GM19372 (cell line): ENCODE measurements around the gene OR10V1.
"Not testable (repeated sequence)": the region's sequence is repeated elsewhere in the genome, so short reads cannot be mapped to it uniquely, and the experiment has no call there.

Source experiments
- ATAC-seq: cut with Tn5 transposase; IDR thresholded peaks from one replicate; pipeline ENCODE4 v1.9.1; 2021; ENCODE audit warnings: mild to moderate bottlenecking, low read depth, moderate library complexity; ENCODE audit not compliant: unreplicated experiment

Gene OR10V1

DNA sequence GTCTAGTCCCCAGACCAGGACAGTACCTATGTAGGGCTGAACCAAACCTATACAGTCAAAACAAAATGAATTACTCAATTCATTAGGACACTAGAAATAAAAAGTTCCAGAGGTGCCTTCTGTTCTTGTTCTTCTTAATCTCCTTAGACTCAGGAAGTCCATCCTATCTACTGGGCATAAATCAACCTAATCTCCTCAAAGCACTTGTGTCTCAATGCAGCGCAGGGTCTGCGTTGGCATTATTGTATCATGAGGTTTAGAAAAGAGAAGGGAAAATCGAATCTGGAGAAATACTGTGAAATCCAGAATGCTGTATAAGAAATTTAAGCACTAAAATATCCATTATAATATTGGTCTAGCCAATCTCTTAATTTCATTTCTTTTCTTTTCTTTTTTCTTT is 2.4 kb upstream of the OR10V1 start:
- no peak for ATAC-seq

DNA sequence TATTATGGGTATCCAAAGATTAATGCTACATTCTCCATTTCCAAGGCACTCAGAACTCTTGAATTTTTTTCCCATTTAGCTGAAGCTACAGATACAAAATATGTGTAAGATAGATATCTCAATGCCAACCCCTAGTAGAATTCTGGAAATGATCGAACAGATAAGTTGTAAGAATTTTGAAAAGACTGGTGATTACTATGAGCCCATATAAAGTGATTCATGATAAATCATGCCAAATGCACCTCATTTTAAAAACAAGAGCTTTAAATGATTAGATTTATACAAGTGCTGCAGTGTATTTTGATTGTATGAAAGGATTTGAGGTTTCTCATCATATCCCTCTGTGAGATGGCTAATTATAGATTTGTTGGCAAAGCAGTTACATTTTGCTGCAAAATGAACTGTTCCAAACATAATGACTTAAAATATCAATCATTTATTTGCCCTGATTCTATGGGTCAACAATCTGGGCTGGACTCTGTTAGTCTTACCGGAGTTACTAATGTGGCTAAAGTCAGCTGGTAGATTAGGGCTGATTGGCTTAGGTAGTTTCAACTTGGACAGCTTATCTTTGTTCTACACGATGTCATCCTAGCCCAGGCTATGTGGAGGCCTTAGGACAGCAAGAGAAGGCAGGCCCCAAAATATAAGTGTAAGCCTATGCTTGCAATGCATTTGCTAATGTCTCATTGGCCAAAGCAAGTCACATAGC is 3.4 kb downstream of the OR10V1 start:
- no peak for ATAC-seq

DNA sequence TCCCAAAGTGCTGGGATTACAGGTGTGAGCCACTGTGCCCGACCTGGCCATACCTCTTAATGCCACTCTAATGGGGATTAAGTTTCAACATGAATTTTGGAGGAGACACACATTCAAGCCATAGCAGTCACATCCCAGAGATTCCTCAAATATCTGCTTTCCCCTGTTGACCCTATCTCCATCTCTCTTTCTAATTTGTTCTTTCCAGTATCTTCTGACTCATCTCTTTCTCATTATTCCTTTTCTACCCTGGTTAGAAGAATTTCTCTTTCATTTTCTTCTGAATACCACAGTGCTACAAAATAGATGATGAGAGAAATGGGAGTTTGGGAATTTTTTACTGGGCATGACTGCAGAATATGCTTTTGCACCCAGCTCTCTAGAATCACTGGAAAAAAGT is 5.1 kb downstream of the OR10V1 start:
- no peak for ATAC-seq

DNA sequence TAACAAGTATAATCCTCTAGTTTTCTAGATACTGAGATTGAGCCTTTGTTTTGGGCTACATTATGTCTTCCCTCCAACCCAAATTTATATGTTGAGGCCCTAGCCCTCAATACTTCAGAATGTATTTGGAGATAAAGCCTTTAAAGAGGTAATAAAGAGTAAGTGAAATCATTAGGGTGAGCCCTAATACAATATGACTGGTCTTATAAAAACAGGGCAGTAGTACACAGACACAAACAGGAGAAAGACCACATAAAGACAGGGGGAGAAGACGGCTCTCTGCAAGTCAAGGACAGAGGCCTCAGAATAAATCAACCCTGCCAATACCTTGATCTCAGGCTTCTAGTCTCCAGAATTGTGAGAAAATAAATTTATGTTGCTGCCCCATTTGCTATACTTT is 6.3 kb downstream of the OR10V1 start:
- ATAC-seq, result no peak

DNA sequence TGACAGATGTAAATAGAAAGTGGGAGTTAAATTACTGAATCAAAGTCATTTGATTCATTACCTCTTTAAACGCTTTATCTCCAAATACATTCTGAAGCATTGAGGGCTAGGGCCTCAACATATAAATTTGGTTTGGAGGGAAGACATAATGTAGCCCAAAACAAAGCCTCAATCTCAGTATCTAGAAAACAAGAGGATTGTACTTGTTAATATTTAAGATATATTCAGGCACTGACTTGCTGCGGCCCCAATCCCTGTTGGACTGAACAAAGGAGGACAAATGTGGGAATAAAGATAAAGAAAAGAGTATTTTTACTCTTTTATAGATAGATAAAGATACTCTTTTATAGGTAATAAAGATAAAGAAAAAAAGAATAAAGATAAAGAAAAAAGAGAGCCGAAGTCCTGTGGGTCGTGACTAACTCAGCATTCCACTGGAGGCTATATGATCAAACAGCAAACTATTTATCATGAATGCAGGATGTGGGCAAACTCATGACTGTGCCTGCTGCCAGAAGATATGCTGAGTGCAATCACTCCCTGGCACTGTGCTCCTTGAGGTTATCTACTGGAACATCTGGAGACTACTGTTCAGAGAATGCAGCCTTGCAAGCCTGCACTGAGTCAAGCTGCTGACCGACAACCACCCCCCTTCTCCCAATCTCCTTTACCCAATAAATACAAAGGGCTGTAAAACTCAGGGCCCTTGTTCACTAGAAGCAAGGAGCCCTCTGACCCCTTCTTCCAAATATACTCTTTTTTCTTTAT is 6.9 kb downstream of the OR10V1 start:
- no peak for ATAC-seq

DNA sequence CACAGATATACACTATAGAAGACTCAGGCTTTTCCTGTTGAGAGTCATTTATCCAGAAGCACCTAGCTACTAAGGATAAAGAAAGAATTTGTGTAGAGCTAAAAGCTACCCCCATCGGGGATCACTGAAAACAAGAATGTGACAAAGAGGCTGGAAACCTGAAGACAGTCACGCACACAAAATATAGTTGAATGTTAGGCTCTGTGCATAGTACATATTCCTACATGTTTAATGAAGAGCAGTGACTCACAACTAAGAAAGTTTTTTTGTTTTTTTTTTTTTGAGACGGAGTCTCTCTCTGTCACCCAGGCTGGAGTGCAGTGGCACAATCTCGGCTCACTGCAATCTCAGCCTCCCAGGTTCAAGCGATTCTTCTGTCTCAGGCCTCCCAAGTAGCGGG is 8.4 kb downstream of the OR10V1 start:
- no peak for ATAC-seq

DNA sequence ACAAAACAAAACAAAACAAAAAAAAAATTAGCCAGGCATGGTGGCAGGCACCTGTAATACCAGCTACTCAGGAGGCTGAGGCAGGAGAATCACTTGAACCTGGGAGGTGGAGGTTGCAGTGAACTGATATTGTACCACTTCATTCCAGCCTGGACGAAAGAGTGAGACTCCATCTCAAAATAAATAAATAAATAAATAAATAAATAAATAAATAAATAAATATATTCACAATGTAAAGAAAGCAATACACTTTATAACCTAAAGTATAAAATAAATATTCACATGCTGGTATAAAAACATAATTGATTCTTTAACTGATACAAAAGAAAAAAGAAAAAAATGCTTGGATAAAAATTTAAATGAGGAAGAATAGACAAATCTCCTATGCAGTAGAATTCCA is 10.1 kb downstream of the OR10V1 start:
- ATAC-seq, result not testable (repeated sequence)

DNA sequence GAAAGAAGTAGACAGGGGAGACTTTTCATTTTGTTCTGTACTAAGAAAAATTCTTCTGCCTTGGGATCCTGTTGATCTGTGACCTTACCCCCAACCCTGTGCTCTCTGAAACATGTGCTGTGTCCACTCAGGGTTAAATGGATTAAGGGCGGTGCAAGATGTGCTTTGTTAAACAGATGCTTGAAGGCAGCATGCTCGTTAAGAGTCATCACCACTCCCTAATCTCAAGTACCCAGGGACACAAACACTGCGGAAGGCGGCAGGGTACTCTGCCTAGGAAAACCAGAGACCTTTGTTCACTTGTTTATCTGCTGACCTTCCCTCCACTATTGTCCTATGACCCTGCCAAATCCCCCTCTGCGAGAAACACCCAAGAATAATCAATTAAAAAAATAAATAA is 13.5 kb downstream of the OR10V1 start:
- ATAC-seq, result not testable (repeated sequence)

DNA sequence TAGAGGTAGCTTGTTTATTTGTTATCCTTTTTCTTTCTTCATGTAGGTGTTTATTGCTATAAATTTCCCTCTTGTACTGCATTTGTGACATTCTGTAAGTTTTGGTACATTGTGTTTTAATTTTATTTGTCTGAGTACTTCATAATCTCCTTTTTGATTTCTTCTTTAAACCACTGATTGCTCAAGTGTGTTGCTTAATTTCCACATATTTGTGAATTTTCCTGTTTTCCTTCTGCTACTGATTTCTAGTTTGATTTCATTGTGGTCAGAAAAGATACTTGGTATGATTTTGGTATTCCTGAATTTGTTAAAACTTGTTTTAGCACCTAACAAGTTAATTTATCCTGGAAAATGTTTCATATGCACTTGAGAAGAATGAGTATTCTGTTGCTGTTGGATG is 15.1 kb downstream of the OR10V1 start:
- ATAC-seq, result no peak

DNA sequence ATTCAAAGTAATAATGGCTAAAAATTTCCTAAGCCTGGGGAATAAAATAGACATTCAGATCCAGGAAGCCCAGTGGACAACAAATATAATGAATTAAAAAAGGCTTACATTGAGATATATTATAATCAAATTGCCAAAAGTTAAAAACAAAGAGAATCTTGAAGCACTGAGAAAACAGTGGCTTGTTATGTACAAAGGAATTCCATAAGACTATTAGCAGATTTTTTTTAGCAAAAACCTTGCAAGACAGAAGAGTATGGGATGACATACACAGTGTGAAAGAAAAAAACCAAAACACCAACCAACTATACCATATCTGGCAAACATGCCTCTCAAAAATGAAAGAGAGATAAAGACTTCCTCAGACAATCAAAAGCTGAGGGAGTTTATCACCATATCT is 20.7 kb downstream of the OR10V1 start:
- no peak for ATAC-seq

DNA sequence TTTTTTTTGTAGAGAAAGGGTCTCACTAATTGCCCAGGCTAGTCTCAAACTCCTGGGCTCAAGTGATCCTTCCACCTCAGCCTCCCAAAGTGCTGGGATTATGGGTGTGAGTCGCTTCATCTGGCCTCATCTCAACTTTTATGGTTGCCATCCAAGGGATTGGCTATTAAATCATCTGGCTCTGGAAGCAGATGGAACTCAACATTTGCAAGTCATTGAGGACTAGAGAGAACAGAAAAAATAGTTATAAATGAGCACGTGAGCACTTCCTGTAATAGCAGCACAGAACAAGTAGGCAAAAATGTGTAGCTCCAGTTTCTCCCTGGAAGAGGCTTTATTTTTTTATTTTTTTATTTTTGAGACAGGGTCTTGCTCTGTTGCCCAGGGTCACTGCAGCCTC is 22.5 kb downstream of the OR10V1 start:
- no peak for ATAC-seq

DNA sequence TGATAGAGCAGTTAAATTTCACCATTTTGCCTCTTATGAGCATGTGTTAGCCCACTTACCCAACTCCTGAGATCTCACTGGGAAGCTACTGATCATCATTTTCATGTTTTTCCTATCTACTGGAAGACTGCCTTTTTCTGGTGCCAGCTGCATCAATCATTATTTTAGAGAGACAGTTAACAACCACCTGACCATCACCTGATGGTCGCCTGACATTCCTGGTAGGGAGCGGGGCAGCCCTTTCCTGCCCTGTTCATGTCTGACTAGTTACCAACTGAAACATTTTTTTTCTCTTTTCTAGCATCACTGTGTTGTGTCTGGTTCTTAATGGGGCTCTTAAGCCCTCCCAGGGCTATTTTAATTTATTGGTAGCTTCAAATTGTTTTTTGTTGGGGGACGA is 24.6 kb downstream of the OR10V1 start:
- no peak for ATAC-seq

DNA sequence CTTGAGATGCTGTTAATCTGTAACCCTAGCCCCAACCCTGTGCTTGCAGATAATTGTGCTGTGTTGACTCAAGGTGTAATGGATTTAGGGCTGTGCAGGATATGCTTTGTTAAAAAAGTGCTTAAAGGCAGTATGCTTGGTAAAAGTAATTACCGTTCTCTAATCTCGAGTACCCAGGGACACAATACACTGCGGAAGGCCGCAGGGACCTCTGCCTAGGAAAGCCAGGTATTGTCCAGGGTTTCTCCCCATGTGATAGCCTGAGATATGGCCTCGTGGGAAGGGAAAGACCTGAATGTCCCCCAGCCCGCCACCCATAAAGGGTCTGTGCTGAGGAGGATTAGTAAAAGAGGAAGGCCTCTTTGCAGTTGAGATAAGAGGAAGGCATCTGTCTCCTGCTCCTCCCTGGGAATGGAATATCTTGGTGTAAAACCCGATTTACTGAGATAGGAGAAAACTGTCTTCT is 32.4 kb downstream of the OR10V1 start:
- ATAC-seq, result not testable (repeated sequence)

DNA sequence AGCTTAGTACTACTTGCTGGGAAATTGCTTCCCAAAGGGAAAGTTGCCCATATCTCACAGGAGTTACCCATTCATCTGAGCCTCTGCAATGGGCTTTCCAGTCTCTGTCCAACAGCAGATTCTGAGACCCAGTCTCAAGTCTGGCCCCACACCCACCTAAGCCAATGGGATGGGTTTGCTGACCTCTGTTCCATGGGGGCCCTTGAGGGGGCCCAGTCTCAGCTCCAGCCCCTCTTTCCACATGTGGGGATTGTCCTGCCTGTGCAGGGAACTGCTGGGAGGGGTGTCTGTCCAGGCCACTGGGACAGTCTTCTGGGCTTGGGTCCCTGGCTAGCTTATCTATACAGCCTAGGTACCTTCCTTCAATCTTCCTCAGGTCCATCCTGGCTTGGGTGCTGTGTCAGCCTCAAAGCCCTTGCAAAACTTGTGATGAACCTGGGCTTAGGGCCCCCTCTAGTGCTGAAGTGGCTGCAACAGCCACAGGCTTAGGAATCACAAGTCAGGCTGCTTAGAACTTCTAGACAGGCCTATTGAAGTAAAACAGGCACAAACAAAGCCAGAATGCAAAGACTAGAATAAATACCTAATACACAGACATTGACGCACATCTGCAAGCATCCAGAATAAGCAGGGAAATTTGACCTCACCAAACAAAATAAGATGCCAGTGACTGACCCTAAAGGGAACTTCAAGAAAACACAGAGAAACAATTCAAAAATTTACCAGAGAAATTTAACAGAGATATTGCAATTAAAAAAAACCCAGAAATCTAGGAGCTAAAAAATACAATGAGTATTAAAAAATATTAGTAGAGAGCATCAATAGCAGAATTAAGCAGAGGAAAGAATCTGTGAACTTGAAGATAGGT is 33.1 kb downstream of the OR10V1 start:
- ATAC-seq, result peak; percentile 92

DNA sequence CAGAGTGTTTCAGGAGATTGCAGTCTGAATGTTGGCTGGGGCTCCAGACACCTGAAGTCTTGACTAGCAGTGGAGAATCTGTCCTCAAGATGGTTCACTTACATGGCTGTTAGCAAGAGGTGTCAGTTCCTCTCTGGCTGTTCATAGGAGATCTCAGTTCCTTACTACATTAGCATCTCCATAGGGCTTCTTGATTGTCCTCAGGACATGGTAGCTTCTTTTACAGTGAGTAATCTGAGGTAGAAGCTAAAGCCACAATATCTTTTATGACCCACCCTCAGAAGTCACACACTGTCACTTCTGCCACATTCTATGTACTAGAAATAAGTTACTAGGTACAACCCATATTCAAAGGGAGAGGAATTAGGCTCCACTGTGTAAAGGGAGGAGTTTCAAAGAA is 34.3 kb downstream of the OR10V1 start:
- no peak for ATAC-seq

DNA sequence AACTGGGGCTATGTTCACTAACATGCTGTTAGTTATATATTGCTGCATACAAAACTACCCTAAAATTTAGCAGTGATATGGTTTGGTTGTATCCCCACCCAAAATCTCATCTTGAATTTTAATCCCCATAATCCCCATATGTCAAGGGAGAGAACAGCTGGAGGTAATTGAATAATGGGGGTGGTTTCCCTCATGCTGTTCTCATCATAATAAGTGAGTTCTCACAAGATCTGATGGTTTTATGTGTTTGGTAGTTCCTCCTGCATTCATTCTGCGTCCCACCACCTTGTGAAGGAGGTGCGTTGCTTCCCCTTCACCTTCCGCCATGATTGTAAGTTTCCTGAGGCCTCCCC is 34.9 kb downstream of the OR10V1 start:
- ATAC-seq, result no peak

DNA sequence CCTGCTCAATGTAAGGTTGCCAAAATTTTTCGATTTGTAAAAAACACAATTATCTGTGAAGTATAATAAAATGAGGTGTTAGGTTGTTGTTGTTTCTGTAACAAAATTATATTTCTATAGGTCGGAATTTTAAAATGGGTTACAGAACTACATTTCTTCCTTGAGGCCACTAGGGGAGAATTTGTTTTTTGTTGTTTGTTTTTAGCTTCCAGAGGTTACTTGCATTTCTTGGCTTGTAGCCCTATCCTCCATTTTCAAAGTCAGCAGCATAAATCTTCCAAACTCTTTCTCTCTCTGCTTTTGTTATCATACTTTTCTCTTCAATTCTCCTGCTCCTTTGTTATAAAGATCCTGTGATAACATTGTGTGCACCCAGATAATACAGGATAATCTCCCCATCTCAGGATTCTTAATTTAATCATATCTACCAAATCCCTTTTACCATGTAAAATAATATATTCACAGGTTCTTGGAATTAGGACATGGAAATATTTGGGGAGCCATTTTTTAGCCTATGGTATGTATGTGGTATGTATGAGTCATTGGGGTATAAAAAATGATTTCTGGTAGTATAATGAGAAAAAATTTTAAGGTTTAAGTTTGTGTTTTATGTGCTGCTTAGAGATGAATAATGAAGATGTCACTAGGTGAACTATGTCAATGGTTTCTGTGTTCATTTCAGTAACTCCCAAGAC is 35.4 kb downstream of the OR10V1 start:
- no peak for ATAC-seq

DNA sequence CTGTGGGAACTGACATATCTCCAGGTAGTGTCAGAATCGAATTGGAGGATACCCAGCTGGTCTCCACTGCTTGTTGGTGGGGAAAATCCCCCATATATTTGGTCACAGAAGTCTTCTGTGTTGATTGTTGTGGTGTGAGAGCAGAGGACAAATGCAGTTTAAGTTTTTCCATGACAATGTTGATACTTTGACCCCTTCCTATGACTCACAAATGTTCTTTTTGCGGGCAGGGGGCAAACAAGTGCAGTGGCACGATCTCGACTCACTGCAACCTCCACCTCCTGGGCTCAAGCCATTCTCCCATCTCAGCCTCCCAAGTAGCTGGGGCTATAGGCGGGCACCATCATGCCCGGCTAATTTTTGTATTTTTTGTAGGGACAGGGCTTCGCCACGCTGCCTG is 37.4 kb downstream of the OR10V1 start:
- no peak for ATAC-seq

DNA sequence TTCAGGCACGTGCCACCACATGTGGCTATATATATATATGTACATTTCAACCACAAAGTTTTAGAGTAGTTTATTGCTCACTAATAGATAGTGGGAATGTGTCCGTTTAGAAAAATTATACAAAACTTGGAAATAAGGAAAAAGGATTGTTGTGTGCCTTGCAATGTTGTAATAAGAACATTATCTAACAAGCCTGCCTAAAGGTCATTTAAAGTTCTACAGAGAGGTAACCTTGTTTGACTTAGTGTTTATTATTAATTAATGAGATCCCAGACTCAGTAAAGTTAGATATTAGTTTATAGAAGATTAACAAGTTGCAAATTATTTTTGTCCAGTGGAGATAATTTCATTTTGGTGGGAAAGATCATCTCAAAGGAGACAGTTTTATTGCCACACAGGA is 39.4 kb downstream of the OR10V1 start:
- no peak for ATAC-seq

DNA sequence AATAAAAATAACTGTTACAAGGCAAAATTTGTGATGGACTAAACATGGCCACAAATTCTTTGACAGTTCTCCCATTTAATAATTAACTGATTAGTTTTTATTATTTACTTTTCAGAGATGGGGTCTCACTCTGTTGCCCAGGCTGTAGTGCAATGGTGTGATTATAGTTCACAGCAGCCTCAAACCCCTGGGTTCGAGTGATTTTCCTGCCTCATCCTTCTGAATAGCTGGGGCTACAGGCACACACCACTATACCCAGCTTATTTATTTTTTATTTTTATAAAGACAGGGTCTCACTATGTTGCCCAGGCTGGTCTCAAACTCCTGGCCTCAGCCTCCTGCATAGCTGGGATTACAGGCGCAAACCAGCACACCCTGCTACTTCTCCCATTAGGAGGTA is 40.4 kb downstream of the OR10V1 start:
- no peak for ATAC-seq

DNA sequence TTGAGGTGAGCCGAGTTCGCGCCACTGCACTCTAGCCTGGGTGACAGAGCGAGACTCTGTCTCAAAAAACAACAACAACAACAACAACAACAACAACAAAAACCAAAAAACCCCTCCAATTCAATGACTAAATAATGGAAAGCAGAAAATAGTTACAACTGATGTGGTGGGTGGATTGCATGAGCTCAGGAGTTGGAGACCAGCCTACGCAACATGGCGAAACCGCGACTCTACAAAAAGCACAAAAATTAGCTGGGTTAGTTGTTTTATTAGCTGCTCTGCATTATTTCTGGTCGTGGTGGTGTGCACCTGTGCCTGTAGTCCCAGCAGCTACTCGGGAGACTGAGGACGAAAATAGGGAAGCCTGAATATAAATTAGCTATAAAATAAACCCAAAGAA is 42.2 kb downstream of the OR10V1 start:
- no peak for ATAC-seq
